ENCODE measurements around the gene AGER. TPM values are rescaled to one million over a fixed set of nuclear protein-coding genes. Genes with fewer than 3 reads are reported as not detected.

AGER gene
- total RNA-seq, 1 donor from 2014 or later: 4.1 TPM

DNA sequence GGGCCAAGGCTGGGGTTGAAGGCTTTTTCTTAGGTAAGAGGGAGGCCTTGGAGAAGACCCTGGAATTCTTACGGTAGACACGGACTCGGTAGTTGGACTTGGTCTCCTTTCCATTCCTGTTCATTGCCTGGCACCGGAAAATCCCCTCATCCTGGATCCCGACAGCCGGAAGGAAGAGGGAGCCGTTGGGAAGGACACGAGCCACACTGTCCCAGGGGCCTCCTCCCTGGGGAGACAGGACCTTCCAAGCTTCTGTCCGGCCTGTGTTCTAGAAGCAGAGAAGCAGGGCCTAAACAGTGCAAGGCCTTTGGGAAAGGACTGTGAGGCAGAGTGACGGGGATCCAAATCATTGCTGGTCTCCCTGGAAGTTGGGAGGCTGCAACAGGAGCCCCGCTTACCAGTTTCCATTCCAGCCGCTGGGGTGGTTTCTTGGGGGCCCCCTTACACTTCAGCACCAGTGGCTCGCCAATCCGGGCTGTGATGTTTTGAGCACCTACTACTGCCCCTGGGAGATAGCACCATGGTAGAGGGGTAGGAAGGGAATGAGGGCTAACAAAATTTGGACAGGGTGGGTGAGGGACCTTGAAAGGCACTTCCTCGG lies 470 bp downstream of the AGER start:
- no peak for TF ChIP-seq CTCF (IDR thresholded peaks at IDR 0.05)
- Mint-ChIP-seq H3K9me3 (ENCODE audit: unreplicated experiment) (no peaks in the 10 kb centered on the region), H3K36me3 (ENCODE audit: unreplicated experiment) (peaks cover 36% of the 10 kb centered on the region), H3K4me1 (ENCODE audit: unreplicated experiment) (peaks cover 39% of the 10 kb centered on the region), H3K4me3 (ENCODE audit: unreplicated experiment) (no peak overlapping the region), H3K27me3 (ENCODE audit: unreplicated experiment) (no peaks in the 10 kb centered on the region), H3K27ac (ENCODE audit: unreplicated experiment) (no peak overlapping the region)
- DNase-seq (ENCODE audit: extremely low spot score, unreplicated experiment): no peak

DNA sequence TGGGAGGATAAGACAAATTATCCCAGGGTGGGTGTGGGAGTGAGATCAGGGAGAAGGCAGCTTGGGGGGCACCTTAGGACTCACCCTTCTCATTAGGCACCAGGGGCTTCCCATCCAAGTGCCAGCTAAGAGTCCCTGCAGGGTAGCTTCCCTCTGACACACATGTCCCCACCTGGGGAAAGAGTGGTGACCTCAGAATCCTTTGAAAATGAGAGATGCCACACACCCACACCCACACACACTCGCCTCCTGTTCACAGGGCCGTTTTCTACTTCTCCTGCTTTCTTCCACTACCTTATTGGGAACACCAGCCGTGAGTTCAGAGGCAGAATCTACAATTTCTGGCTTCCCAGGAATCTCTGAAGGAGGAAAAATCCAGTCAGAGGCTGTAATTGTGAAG lies 1.0 kb downstream of the AGER start:
- Mint-ChIP-seq H3K9me3 (ENCODE audit: unreplicated experiment) (no peaks in the 10 kb centered on the region), H3K36me3 (ENCODE audit: unreplicated experiment) (peaks cover 36% of the 10 kb centered on the region), H3K4me1 (ENCODE audit: unreplicated experiment) (peaks cover 36% of the 10 kb centered on the region), H3K27ac (ENCODE audit: unreplicated experiment) (no peak overlapping the region), H3K27me3 (ENCODE audit: unreplicated experiment) (no peaks in the 10 kb centered on the region), H3K4me3 (ENCODE audit: unreplicated experiment) (no peak overlapping the region)
- DNase-seq (ENCODE audit: extremely low spot score, unreplicated experiment): no peak
- TF ChIP-seq CTCF (IDR thresholded peaks at IDR 0.05): no peak

DNA sequence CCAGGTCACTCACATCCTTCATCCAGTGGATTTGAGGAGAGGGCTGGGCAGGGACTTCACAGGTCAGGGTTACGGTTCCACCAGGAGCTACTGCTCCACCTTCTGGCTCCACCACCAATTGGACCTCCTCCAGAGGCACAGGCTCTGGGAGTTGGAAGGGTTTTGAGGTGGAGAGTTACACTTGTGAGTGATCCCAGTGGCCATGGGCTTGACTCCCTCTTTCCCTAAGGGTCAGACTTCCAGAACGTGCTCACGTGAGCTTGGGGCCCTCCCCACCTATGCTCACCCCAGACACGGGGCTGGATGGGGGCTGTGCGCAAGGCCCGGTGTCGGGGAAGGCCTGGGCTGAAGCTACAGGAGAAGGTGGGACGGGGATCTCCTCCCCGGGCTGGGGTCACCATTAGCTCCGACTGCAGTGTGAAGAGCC lies 1.5 kb downstream of the AGER start:
- Mint-ChIP-seq H3K4me3 (ENCODE audit: unreplicated experiment) (no peak overlapping the region), H3K36me3 (ENCODE audit: unreplicated experiment) (peaks cover 32% of the 10 kb centered on the region), H3K27ac (ENCODE audit: unreplicated experiment) (no peak overlapping the region), H3K9me3 (ENCODE audit: unreplicated experiment) (no peaks in the 10 kb centered on the region), H3K4me1 (ENCODE audit: unreplicated experiment) (peaks cover 34% of the 10 kb centered on the region), H3K27me3 (ENCODE audit: unreplicated experiment) (no peaks in the 10 kb centered on the region)
- no peak for DNase-seq (ENCODE audit: extremely low spot score, unreplicated experiment)
- TF ChIP-seq CTCF (IDR thresholded peaks at IDR 0.05): no peak

GRCh38 chr6:32181915-32182529 lies 2.0 kb downstream of the AGER start:
- Mint-ChIP-seq H3K36me3 (ENCODE audit: unreplicated experiment) (peaks cover 27% of the 10 kb centered on the region), H3K4me1 (ENCODE audit: unreplicated experiment) (peaks cover 34% of the 10 kb centered on the region), H3K27ac (ENCODE audit: unreplicated experiment) (no peak overlapping the region), H3K4me3 (ENCODE audit: unreplicated experiment) (no peak overlapping the region), H3K9me3 (ENCODE audit: unreplicated experiment) (no peaks in the 10 kb centered on the region), H3K27me3 (ENCODE audit: unreplicated experiment) (no peaks in the 10 kb centered on the region)
- DNase-seq (ENCODE audit: extremely low spot score, unreplicated experiment): no peak
- no peak for TF ChIP-seq CTCF (IDR thresholded peaks at IDR 0.05)

DNA sequence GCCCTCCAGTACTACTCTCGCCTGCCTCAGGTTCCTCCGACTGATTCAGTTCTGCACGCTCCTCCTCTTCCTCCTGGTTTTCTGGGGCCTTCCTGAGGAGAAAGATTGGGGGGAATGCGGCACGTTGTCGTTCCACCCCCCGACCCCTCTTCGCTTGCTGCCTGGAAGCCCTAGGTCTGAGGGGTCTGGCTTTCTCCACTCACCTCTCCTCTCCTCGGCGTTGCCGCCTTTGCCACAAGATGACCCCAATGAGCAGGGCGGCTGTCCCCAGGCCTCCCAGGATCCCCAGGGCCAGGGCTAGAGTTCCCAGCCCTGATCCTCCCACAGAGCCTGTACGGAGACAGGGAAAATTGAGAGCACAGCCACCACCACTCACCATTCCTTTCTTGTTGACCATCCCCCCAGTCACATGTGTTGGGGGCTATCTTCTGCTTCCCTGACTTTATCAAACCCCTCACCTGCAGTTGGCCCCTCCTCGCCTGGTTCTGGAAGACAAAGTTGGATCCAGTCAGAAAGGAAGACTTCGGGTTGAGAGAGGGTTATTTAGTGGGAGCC lies 2.8 kb downstream of the AGER start:
- H3K27ac Mint-ChIP-seq (ENCODE audit: unreplicated experiment): no peak overlapping the region
- TF ChIP-seq CTCF (IDR thresholded peaks at IDR 0.05): no peak
- H3K36me3 Mint-ChIP-seq (ENCODE audit: unreplicated experiment): peaks cover 21% of the 10 kb centered on the region
- peaks cover 37% of the 10 kb centered on the region for H3K4me1 Mint-ChIP-seq (ENCODE audit: unreplicated experiment)
- no peaks in the 10 kb centered on the region for H3K27me3 Mint-ChIP-seq (ENCODE audit: unreplicated experiment)
- no peak overlapping the region for H3K4me3 Mint-ChIP-seq (ENCODE audit: unreplicated experiment)
- no peaks in the 10 kb centered on the region for H3K9me3 Mint-ChIP-seq (ENCODE audit: unreplicated experiment)
- DNase-seq (ENCODE audit: extremely low spot score, unreplicated experiment): no peak

Measured in osteocyte (in vitro differentiated cells).